ENCODE results near the gene PRICKLE4.

Gene PRICKLE4

GRCh38 chr6:41780551-41781365 lies at the start of gene PRICKLE4:
Gene PRICKLE4, plus strand, starts transcription at chr6:41780782. Its CDS starts 2,692 bp downstream, at chr6:41783474.
- DNase-seq (ENCODE audit: low read depth) = no peak
- no peak for TF ChIP-seq CTCF (conservative IDR thresholded peaks at IDR 0.05; ENCODE audit: low read depth, low read length)
- H3K4me3 ChIP-seq (ENCODE audit: low read length) = peak within 1 kb of the TSS; percentile 70

GRCh38 chr6:41731561-41732086 lies 49.0 kb upstream of the PRICKLE4 start:
- TF ChIP-seq CTCF (conservative IDR thresholded peaks at IDR 0.05; ENCODE audit: low read depth, low read length) = no peak
- H3K4me3 ChIP-seq (ENCODE audit: low read length) = no peak overlapping the region

GRCh38 chr6:41732149-41732548 lies 48.4 kb upstream of the PRICKLE4 start:
- H3K4me3 ChIP-seq (ENCODE audit: low read length) = no peak overlapping the region
- no peak for TF ChIP-seq CTCF (conservative IDR thresholded peaks at IDR 0.05; ENCODE audit: low read depth, low read length)
- no peak for DNase-seq (ENCODE audit: low read depth)

More at GRCh38 chr6:41731561-41732086, 49.0 kb upstream of the PRICKLE4 start:
- DNase-seq (ENCODE audit: low read depth) = no peak

GRCh38 chr6:41732591-41733359 lies 47.8 kb upstream of the PRICKLE4 start:
- no peak for TF ChIP-seq CTCF (conservative IDR thresholded peaks at IDR 0.05; ENCODE audit: low read depth, low read length)
- DNase-seq (ENCODE audit: low read depth) = peak; percentile 21
- peak overlapping the region; percentile 4 for H3K4me3 ChIP-seq (ENCODE audit: low read length)

GRCh38 chr6:41733360-41733706 lies 47.2 kb upstream of the PRICKLE4 start:
- no peak for DNase-seq (ENCODE audit: low read depth)
- peak overlapping the region; percentile 63 for H3K4me3 ChIP-seq (ENCODE audit: low read length)
- no peak for TF ChIP-seq CTCF (conservative IDR thresholded peaks at IDR 0.05; ENCODE audit: low read depth, low read length)

- DNase-seq (ENCODE audit: low read depth) = peak; percentile 21
- peak overlapping the region; percentile 63 for H3K4me3 ChIP-seq (ENCODE audit: low read length)
- no peak for TF ChIP-seq CTCF (conservative IDR thresholded peaks at IDR 0.05; ENCODE audit: low read depth, low read length)
Observed at GRCh38 chr6:41733707-41734665, 46.6 kb upstream of the PRICKLE4 start.
